ENCODE results near the gene PER3.

The PER3 gene

GRCh38 chr1:7868070-7868780, 84.1 kb downstream of the PER3 start:
- no peak overlapping the region for H3K4me3 ChIP-seq
- no peak for DNase-seq (ENCODE audit: low spot score)
- TF ChIP-seq, protein P1, sequence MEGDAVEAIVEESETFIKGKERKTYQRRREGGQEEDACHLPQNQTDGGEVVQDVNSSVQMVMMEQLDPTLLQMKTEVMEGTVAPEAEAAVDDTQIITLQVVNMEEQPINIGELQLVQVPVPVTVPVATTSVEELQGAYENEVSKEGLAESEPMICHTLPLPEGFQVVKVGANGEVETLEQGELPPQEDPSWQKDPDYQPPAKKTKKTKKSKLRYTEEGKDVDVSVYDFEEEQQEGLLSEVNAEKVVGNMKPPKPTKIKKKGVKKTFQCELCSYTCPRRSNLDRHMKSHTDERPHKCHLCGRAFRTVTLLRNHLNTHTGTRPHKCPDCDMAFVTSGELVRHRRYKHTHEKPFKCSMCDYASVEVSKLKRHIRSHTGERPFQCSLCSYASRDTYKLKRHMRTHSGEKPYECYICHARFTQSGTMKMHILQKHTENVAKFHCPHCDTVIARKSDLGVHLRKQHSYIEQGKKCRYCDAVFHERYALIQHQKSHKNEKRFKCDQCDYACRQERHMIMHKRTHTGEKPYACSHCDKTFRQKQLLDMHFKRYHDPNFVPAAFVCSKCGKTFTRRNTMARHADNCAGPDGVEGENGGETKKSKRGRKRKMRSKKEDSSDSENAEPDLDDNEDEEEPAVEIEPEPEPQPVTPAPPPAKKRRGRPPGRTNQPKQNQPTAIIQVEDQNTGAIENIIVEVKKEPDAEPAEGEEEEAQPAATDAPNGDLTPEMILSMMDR (IDR thresholded peaks at IDR 0.05) = no peak
- no peak overlapping the region for H3K27ac ChIP-seq

DNA sequence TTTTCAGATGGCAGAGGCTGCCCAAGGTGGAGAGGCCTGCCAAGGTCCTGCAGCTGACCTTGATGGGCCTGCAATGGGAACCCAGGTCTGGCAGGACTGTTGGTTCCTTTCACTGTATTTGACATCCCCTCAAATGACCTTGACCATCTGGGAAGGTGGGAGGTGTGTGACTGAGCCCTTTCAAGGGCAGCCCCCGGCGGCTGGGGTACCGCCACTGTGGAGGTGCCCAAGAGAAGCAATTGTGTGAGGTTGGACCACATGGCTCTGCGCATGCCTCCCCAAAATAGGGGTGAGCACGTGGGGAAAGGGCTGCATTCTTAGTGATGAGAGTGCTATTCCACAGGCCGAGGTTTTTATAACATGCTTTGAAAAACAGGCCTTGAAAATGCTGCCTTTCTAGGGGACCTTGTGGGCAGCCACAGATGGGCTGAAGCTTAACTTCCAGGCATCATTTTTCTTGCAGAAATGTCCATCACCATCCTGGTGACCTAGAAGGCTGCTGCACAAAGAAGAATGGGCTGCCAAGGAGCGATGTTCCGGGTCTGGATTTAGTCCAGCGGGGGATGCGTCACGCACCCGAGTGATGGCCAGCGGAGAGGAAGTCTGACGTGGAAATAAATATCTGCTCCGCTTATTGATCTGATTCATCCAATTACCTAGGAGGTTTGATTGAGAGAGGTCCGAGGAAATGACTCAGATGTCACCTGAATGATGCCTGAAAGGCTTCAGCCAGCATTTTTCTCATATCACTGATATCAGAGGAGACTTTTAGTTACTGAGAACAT, 85.2 kb downstream of the PER3 start:
- Histone ChIP-seq H3K27ac (no peak overlapping the region), H3K4me3 (no peak overlapping the region)
- DNase-seq (ENCODE audit: low spot score) = no peak
- TF ChIP-seq, protein P1 (IDR thresholded peaks at IDR 0.05) = no peak

DNA sequence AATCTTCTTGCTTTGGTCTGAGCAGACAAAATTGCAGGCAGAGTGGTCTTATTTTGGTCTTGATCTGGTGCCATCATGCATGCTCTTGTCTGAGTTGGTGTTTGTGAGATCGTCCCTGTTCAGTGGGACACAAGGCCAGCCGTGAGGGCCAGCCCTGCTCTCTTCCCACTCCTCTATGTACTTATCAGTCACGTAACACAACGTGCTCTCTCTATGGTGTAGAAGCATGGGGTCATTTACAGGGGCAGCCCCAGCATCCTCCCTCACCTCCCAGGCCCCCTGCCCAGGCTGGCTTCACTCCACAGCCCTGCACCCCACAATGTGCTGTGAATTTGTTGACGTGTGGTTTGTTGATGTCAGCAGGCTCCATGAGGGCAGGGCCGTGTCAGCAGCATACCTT, 87.0 kb downstream of the PER3 start:
- no peak overlapping the region for H3K4me3 ChIP-seq
- no peak overlapping the region for H3K27ac ChIP-seq
- DNase-seq (ENCODE audit: low spot score) = no peak
- TF ChIP-seq, protein P1 (IDR thresholded peaks at IDR 0.05) = no peak

DNA sequence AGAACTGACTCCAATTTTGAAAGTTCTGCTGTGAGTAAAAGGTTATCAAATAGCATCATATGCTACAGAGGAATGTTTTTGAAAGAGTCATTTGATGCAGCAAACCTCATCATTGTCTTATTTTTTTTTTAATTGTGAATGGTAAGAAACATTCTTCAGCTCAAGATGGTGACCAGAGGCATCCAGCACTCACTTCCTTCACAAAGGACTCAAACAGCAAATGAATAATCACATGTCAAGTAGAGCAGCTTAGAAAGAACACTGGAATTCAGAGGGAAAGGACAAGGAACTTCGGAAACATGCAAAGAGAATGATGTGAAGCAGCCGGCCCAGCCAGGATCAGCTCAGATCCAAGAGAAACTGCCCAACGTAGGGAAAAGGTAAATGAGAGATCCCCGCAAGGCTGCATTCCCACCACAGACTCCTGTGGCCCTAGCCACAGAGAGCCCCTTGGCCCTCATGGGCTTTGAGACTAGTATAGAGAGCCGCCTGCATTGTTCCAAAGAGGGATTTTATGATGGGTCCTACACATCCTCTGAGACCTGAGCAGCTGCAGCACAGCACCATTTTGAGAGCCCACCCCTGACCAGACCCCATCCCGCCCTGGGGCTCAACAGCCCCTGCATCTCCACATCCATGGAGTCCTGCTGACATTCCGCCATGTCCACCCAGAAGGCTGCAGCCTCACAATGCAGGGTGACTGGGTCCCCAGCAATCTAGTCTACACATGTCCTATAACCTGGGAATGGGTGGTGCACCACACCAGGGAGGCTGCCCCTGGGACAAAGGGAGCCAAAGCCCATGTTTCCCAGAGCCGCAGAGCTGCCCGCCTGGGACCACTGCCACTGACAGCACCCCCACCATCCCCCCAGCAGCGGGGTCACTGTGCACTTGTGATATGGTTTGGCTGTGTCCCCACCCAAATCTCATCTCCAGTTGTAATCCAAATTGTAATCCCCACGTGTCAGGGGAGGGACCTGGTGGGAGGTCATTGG, 90.0 kb downstream of the PER3 start:
- TF ChIP-seq, protein P1 (IDR thresholded peaks at IDR 0.05) = no peak
- no peak for DNase-seq (ENCODE audit: low spot score)
- Histone ChIP-seq H3K4me3 (no peak overlapping the region), H3K27ac (no peak overlapping the region)

DNA sequence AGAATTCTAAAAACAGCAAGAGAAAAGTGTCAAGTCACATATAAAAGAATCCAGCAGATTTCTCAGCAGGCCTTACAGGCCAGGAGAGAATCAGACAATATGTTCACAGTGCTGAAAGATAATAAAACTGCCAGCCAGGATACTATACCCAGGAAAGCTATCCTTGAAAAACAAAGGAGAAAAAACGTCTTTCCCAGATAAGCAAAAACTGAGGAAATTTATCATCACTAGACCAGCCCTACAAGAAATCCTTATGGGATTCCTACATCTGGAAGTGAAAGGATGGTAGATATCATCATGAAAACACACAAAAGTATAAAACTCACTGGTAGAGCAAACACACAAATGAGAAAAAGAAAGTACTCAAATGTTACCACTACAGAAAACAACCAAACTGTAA, 93.9 kb downstream of the PER3 start:
- Histone ChIP-seq H3K4me3 (no peak overlapping the region), H3K27ac (no peak overlapping the region)
- DNase-seq (ENCODE audit: low spot score) = no peak
- TF ChIP-seq, protein P1 (IDR thresholded peaks at IDR 0.05) = no peak

- TF ChIP-seq, protein P1 (IDR thresholded peaks at IDR 0.05) = no peak
- no peak for DNase-seq (ENCODE audit: low spot score)
- H3K4me3 ChIP-seq = no peak overlapping the region
- no peak overlapping the region for H3K27ac ChIP-seq
These were observed 95.1 kb downstream of the PER3 start for GRCh38 chr1:7879228-7879627.
